Measurements from ENCODE around the gene CHCT1.
"Not testable (repeated sequence)": the region's sequence is repeated elsewhere in the genome, so short reads cannot be mapped to it uniquely, and the experiment has no call there.

The CHCT1 gene

GRCh38 chr17:60422162-60422665 lies at the start of gene CHCT1:
TSS of gene CHCT1 (plus strand) at chr17:60422489. CDS start at chr17:60422593, 104 bp downstream.
- DNase-seq (ENCODE audit: low spot score): no peak

- no peak for DNase-seq (ENCODE audit: low spot score)
These were observed 49.4 kb upstream of the CHCT1 start for GRCh38 chr17:60372790-60373483.

GRCh38 chr17:60378187-60378586 lies 44.1 kb upstream of the CHCT1 start:
- not testable (repeated sequence) for DNase-seq (ENCODE audit: low spot score)

- DNase-seq (ENCODE audit: low spot score): not testable (repeated sequence)
These were observed 42.8 kb upstream of the CHCT1 start for GRCh38 chr17:60379461-60379860.

GRCh38 chr17:60381958-60382357 lies 40.3 kb upstream of the CHCT1 start:
- no peak for DNase-seq (ENCODE audit: low spot score)

GRCh38 chr17:60383379-60383778 lies 38.9 kb upstream of the CHCT1 start:
- no peak for DNase-seq (ENCODE audit: low spot score)

GRCh38 chr17:60384921-60385320 lies 37.4 kb upstream of the CHCT1 start:
- not testable (repeated sequence) for DNase-seq (ENCODE audit: low spot score)

GRCh38 chr17:60386147-60387058 lies 35.9 kb upstream of the CHCT1 start:
- no peak for DNase-seq (ENCODE audit: low spot score)

- no peak for DNase-seq (ENCODE audit: low spot score)
These were observed 34.6 kb upstream of the CHCT1 start for GRCh38 chr17:60387666-60388065.

GRCh38 chr17:60388742-60389141 lies 33.5 kb upstream of the CHCT1 start:
- DNase-seq (ENCODE audit: low spot score): no peak

GRCh38 chr17:60390186-60390585 lies 32.1 kb upstream of the CHCT1 start:
- no peak for DNase-seq (ENCODE audit: low spot score)

GRCh38 chr17:60390925-60391470 lies 31.3 kb upstream of the CHCT1 start:
- DNase-seq (ENCODE audit: low spot score): no peak

GRCh38 chr17:60391471-60392041 lies 30.7 kb upstream of the CHCT1 start:
- DNase-seq (ENCODE audit: low spot score): no peak

- peak; percentile 95 for DNase-seq (ENCODE audit: low spot score)
These were observed 30.0 kb upstream of the CHCT1 start, which contains the start of gene USP32 for GRCh38 chr17:60392042-60392844. TSS of gene USP32 (minus strand) at chr17:60392133. CDS start at chr17:60391939, 194 bp downstream.

- DNase-seq (ENCODE audit: low spot score): peak; percentile 59
These were observed 29.2 kb upstream of the CHCT1 start for GRCh38 chr17:60392845-60393702.

GRCh38 chr17:60393840-60394723 lies 28.2 kb upstream of the CHCT1 start:
- DNase-seq (ENCODE audit: low spot score): no peak

GRCh38 chr17:60395508-60396065 lies 26.7 kb upstream of the CHCT1 start:
- no peak for DNase-seq (ENCODE audit: low spot score)

- DNase-seq (ENCODE audit: low spot score): no peak
These were observed 25.9 kb upstream of the CHCT1 start for GRCh38 chr17:60396412-60396811.

Measured in LoVo (cell line).